ENCODE results near the gene AGBL2.
"Not testable (repeated sequence)": the region's sequence is repeated elsewhere in the genome, so short reads cannot be mapped to it uniquely, and the experiment has no call there.

AGBL2 gene, protein sequence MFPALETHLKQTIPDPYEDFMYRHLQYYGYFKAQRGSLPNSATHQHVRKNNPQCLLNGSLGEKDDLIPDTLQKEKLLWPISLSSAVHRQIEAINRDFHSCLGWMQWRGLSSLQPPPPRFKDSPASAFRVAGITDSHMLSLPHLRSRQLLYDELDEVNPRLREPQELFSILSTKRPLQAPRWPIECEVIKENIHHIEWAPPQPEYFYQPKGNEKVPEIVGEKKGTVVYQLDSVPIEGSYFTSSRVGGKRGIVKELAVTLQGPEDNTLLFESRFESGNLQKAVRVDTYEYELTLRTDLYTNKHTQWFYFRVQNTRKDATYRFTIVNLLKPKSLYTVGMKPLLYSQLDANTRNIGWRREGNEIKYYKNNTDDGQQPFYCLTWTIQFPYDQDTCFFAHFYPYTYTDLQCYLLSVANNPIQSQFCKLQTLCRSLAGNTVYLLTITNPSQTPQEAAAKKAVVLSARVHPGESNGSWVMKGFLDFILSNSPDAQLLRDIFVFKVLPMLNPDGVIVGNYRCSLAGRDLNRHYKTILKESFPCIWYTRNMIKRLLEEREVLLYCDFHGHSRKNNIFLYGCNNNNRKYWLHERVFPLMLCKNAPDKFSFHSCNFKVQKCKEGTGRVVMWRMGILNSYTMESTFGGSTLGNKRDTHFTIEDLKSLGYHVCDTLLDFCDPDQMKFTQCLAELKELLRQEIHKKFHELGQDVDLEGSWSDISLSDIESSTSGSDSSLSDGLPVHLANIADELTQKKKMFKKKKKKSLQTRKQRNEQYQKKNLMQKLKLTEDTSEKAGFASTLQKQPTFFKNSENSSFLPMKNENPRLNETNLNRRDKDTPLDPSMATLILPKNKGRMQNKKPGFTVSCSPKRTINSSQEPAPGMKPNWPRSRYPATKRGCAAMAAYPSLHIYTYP

DNA sequence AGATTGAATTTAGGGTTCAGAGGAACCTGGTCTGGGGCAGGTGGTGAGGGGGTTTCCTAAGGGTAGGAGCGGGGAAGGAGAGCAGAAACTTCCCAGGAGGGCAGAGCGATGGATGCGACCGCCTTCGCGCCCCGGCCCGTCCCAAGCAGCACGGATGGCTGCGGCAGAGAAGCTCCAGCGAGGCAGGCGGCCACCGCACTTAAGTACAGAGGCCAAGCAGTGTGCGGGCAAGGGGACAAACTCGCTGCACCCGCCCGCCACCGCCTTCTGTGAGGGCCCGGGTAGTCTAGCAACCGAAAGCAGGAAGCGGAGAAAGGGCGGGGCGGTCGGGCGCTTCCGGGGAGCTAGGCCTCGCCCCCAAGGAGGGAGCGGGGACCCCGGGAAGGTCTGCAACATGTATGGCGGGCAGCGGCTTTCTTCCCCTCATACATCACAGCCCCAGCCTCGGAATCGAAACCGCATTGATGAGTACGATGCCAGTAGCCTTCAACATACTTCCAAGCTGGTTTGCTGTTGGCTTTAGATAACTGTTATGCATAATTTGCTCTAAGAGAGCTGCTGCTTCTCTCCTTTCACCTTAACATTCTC is at the start of gene AGBL2:
Gene AGBL2, minus strand, starts transcription at position 288 of the 588 bp plus-strand sequence. CDS start 719 bp downstream, outside the sequence.
- peak; percentile 59 to 67 for DNase-seq (ENCODE audit: low read depth in 1 of 2, low spot score in 1 of 2)

GRCh38 chr11:47759291-47759690 is 44.1 kb upstream of the AGBL2 start:
- not testable (repeated sequence) for DNase-seq (ENCODE audit: low read depth in 1 of 2, low spot score in 1 of 2)

DNA sequence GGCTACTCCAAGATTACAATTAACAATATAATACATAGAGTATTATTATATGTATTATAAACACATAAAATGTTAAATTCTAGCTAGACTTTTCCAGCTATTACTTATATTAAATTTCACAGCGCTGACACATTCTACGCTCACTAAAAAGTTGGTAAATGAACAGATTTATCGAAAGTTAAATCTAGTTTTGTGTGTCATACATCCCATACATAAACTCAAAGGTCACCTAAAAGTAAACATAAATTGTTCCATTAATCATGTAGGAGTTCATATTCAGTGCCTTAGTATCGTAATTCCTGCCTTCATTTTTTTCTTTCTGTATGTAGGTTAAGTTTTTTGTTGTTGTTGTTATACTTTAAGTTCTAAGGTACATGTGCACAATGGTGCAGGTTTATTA is 41.0 kb upstream of the AGBL2 start:
- no peak for DNase-seq (ENCODE audit: low read depth in 1 of 2, low spot score in 1 of 2)

DNA sequence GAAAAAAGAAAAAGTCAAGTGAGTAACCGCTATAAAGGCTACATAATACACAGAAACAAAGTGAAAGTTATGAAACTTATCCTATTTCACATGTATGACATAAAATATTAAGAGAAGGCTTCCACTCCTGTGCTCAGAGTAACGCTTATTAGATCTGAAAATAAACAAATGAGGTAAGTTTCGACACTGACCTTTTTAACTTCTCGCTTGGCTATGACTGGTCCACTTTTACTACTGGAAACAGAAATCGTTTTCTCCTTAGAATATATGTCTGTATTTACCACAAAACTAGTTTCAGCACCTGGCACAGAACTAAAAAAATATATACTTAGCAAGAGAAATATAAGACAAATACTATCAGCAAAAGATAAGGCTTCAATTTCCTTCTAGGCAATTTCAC is 35.6 kb upstream of the AGBL2 start:
- no peak for DNase-seq (ENCODE audit: low read depth in 1 of 2, low spot score in 1 of 2)

DNA sequence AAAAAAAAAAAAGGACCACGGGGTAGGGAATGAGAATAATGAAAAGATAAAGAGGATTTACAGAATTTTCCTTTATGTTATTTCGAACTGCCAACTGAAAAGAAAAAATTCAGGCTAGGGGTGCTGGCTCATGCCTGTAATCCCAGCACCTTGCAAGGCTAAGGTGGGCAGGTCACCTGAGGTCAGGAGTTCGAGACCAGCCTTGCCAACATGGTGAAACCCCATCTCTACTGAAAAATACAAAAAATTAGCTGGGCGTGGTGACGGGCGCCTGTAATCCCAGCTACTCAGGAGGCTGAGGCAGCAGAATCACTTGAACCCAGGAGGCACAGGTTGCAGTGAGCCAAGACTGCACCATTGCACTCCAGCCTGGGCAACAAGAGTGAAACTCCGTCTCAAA is 27.3 kb upstream of the AGBL2 start:
- DNase-seq (ENCODE audit: low read depth in 1 of 2, low spot score in 1 of 2) = not testable (repeated sequence)

DNA sequence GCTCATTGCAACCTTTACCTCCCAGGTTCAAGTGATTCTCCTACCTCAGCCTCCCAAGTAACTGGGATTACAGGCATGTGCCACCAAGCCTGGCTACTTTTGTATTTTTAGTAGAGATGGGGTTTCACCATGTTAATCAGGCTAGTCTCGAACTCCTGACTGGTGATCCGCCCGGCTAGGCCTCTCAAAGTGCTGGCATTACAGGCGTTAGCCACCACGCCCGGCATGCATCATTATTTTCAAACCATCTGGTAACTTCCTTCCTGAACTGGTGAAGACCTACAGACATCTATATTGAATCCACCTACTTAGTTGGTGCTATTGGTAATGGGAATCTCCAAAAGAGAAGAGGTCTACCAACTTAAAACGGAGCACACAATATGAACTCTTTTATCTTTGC is 22.6 kb upstream of the AGBL2 start:
- DNase-seq (ENCODE audit: low read depth in 1 of 2, low spot score in 1 of 2) = not testable (repeated sequence)

GRCh38 chr11:47732271-47732670 is 17.1 kb upstream of the AGBL2 start:
- no peak for DNase-seq (ENCODE audit: low read depth in 1 of 2, low spot score in 1 of 2)

DNA sequence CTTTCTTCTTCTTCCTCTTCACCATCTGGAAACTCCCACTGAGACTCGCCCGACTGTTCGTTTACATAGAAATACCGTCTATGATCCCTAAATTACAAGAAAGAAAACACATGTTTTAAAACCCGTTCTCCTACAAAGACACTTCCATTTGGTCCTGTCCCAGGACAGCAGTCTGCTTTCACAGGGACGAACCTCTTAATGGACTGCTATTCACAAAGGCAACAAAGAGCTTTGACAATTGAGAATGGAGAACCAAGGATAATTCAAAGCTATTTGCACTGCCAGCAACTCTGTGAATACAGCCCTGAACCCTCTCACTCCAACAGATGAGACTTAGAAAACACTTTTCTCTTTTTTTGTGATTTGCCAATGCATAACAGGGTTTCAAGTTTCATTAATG is 16.3 kb upstream of the AGBL2 start:
- DNase-seq (ENCODE audit: low read depth in 1 of 2, low spot score in 1 of 2) = no peak

GRCh38 chr11:47726878-47727514 is 11.8 kb upstream of the AGBL2 start:
- no peak for DNase-seq (ENCODE audit: low read depth in 1 of 2, low spot score in 1 of 2)

GRCh38 chr11:47726118-47726442 is 10.9 kb upstream of the AGBL2 start:
- DNase-seq (ENCODE audit: low read depth in 1 of 2, low spot score in 1 of 2) = no peak

DNA sequence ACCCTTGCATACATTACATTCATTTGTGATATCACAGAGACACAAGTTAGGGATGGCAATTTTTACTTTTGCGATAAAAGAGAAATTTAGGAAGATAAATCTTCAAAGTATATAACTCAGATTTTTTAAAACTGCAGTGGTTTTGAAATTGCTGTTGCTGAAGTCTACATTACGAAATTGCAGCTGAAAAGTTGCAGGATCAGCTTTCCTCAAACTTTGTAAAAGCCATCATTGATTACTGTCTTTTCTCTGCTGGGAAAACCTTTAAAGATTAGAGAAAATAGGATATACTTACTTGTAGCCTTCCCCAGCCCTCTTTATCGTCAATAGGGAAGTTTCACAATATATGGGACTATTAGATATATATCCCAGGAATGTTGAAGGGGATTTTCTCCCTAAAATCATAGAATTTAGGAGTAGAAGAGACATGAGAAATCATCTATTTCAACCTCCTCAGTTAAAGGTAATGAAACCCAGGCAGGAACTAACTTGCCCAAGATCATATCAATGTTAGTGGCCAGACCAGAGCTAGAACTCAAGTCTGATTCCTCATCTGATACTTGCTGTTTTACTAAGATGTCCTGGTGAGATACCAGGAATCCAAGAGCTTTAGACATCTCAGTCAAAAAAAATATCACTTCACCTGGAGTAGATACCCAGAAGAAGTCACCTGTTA is 10.4 kb upstream of the AGBL2 start:
- DNase-seq (ENCODE audit: low read depth in 1 of 2, low spot score in 1 of 2) = no peak

GRCh38 chr11:47724041-47724729 is 9.0 kb upstream of the AGBL2 start:
- no peak for DNase-seq (ENCODE audit: low read depth in 1 of 2, low spot score in 1 of 2)

DNA sequence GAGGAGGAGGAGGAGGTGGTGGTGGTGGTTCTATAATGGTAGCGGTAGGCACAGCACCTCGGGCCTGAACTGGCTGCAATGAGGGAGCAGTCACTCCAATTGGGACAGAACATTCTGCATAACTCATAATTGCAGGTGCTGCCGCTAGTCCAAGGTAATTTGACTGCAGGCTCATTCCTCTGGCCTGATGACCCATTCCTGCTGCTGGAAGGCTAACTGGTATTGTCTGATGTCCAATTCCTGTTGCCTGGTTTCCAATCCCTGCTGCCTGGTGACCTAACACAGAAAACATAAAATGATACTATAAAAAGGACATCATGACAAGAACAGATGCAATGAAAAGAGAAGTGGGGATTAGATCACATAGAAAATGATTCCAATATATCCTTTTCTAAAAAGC is 7.9 kb upstream of the AGBL2 start:
- DNase-seq (ENCODE audit: low read depth in 1 of 2, low spot score in 1 of 2) = no peak

- DNase-seq (ENCODE audit: low read depth in 1 of 2, low spot score in 1 of 2) = no peak
Measured at GRCh38 chr11:47720651-47721050, 5.5 kb upstream of the AGBL2 start.

DNA sequence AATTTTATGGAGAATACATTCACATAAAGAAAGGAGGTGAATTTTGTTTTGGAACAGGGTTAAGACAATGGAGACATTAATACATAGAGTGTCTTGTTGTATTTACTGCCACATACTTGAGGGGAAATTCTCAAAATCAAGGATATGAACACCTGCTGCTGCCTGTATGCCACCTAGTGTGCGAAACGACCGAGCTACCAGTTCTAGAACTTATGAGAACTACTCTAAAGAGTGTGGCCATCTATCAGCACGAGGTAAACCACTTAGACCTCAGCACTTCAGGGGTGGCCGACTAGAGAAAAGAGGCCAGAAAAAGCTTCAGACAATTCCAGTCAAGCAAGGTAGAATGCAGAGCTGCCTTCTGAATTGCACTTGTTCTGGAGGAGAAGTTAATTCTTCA is 1.5 kb upstream of the AGBL2 start:
- no peak for DNase-seq (ENCODE audit: low read depth in 1 of 2, low spot score in 1 of 2)

GRCh38 chr11:47714554-47715081 is 551 bp downstream of the AGBL2 start:
- peak in 1 of 2 donors; percentile 3 for DNase-seq (ENCODE audit: low read depth in 1 of 2, low spot score in 1 of 2)

DNA sequence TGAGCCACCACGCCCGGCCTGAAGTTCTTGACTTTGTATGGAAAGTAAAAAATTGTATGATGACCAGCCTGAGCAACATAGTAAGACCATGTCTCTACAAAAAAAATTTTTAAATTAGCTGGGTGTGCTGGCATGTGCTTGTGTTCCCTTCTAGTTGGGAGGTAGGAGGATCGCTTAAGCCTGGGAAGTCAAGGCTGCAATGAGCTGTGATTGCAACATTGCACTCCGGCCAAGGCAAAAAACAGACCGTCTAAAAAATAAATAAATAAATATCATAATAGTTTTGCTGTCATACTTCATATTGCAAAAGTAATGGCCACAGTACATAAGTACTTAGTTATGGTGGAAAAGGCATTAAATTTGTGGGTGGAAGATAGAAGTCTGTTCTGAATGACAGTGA is 3.4 kb downstream of the AGBL2 start:
- no peak for DNase-seq (ENCODE audit: low read depth in 1 of 2, low spot score in 1 of 2)

- DNase-seq (ENCODE audit: low read depth in 1 of 2, low spot score in 1 of 2) = no peak
Measured at GRCh38 chr11:47711225-47711624, 3.9 kb downstream of the AGBL2 start.

DNA sequence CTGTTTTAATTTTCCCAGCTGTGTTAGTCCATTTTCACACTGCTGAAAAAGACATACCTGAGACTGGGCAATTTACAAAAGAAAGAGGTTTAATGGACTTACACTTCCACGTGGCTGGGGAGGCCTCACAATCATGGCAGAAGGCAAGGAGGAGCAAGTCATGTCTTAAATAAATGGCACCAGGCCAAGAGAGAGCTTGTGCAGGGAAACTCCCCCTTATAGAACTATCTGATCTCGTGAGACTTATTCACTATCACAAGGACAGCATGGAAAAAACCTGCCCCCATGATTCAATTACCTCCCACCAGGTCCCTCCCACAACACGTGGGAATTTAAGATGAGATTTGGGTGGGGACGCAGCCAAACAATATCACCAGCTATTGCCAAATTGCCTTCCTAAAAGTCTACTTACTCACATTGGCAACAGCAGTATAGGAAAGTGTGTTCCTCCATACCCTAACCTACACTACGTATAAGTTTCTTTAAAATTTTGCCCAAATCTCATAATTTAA is 7.8 kb downstream of the AGBL2 start:
- not testable (repeated sequence) for DNase-seq (ENCODE audit: low read depth in 1 of 2, low spot score in 1 of 2)

- no peak for DNase-seq (ENCODE audit: low read depth in 1 of 2, low spot score in 1 of 2)
Measured at GRCh38 chr11:47705721-47706120, 9.4 kb downstream of the AGBL2 start.

All from stimulated activated CD4-positive, alpha-beta T cell treated with anti-CD3 and anti-CD28 coated beads, Interleukin-15, amount 100 ng/mL, for 1 hour (primary cell).